Activated T-cell treated with anti-CD3 and anti-CD28 coated beads, Interleukin-2, amount 50 U/mL, for 24 hours (primary cell): ENCODE measurements around the gene PPP2R2D.
"Not testable (repeated sequence)": the region's sequence is repeated elsewhere in the genome, so short reads cannot be mapped to it uniquely, and the experiment has no call there.

ENCODE experiments used
- DNase-seq: peaks from one replicate; pipeline ENCODE4 v3.0.0-alpha.2; 2020
- H3K27ac Mint-ChIP-seq: 2 replicates; pipeline ENCODE4 v1.8.0; 2020; ENCODE audit warnings: mild to moderate bottlenecking, mixed read lengths
- H3K27me3 Mint-ChIP-seq: 2 replicates; pipeline ENCODE4 v1.8.0; 2020; ENCODE audit warnings: mixed read lengths
- H3K36me3 Mint-ChIP-seq: 2 replicates; pipeline ENCODE4 v1.8.0; 2020; ENCODE audit warnings: low read depth, mixed read lengths
- H3K4me1 Mint-ChIP-seq: 2 replicates; pipeline ENCODE4 v1.8.0; 2020; ENCODE audit warnings: low read depth, mixed read lengths
- H3K4me3 Mint-ChIP-seq: 2 replicates; pipeline ENCODE4 v1.8.0; 2020; ENCODE audit warnings: mild to moderate bottlenecking, moderate library complexity, mixed read lengths
- H3K9me3 Mint-ChIP-seq: 2 replicates; pipeline ENCODE4 v1.8.0; 2020; ENCODE audit warnings: mixed read lengths

PPP2R2D gene

DNA sequence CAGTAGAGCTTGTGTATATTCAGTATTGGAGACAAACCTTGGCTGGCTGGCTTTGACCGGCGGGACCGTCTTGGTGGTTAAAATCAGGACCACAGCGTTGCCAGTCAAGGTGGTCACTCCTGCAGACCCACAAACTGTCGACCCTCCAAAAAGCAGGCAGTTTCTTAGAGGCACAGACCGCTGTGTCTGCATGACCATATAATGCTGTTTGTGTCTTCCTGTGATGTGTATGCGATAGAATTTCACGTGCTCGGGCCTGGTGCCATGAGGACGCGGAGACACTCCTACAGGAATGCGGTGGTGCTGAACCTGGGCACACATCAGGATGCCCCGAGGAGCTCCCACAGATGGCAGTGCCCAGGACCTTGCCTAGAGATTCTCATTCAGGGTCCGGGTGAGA lies 46.1 kb downstream of the PPP2R2D start:
- Mint-ChIP-seq H3K4me3 (no peak overlapping the region), H3K4me1 (peaks cover 4% of the 10 kb centered on the region), H3K9me3 (no peaks in the 10 kb centered on the region), H3K27ac (no peak overlapping the region), H3K36me3 (peaks cover 92% of the 10 kb centered on the region), H3K27me3 (no peaks in the 10 kb centered on the region)
- peak; percentile 11 for DNase-seq

DNA sequence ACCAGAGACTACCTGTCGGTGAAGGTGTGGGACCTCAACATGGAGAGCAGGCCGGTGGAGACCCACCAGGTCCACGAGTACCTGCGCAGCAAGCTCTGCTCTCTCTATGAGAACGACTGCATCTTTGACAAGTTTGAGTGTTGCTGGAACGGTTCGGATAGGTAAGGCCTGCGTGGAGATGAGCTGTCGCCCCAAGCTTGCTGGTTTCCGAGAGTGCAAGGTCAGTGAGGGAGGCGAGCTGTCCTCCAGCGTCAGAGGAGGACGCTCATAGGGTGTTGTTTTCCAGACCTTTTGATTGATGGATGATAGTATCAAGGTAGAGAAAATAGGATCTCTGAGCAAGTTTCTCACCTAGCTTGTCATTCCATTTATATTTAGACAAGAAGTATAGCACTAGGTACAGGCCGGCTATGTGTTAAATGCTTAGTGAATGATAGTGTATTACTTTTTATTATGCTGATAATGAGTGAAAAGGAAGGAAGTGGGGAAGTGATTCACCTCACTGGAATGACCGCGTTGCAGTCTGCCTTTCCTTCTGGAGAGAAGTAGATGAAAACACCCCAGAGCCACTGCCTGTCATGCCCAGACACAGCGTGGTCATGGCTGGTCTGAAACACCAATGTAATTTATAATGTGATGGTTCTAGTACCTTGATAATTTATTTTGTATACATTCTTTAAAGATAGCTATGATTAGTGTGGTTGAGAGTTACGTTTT lies 47.0 kb downstream of the PPP2R2D start:
- H3K27ac Mint-ChIP-seq = no peak overlapping the region
- peaks cover 4% of the 10 kb centered on the region for H3K4me1 Mint-ChIP-seq
- peak; percentile 21 for DNase-seq
- H3K27me3 Mint-ChIP-seq = no peaks in the 10 kb centered on the region
- H3K4me3 Mint-ChIP-seq = no peak overlapping the region
- no peaks in the 10 kb centered on the region for H3K9me3 Mint-ChIP-seq
- peaks cover 85% of the 10 kb centered on the region for H3K36me3 Mint-ChIP-seq

DNA sequence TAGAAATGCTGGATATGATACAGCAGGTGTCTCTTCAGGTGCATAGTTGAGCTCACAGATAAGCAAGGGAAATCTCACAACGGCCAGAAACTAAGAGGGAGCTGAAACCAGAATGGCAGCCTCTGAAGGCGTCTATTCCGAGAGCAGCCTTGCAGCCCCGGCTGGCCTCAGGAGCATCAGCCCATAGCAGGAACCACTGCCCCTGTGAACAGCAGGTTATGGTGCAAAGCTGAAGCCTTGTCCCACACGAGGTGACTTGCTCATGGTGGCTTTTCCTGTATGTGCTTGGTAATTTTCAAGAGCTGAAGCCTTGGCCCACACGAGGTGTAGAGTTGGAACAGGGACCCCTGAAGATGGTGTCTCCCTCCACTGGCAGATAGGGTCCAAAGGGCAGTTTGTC lies 47.7 kb downstream of the PPP2R2D start:
- H3K4me1 Mint-ChIP-seq = peaks cover 4% of the 10 kb centered on the region
- H3K9me3 Mint-ChIP-seq = no peaks in the 10 kb centered on the region
- no peaks in the 10 kb centered on the region for H3K27me3 Mint-ChIP-seq
- DNase-seq = peak; percentile 16
- H3K36me3 Mint-ChIP-seq = peaks cover 83% of the 10 kb centered on the region
- no peak overlapping the region for H3K27ac Mint-ChIP-seq
- no peak overlapping the region for H3K4me3 Mint-ChIP-seq

DNA sequence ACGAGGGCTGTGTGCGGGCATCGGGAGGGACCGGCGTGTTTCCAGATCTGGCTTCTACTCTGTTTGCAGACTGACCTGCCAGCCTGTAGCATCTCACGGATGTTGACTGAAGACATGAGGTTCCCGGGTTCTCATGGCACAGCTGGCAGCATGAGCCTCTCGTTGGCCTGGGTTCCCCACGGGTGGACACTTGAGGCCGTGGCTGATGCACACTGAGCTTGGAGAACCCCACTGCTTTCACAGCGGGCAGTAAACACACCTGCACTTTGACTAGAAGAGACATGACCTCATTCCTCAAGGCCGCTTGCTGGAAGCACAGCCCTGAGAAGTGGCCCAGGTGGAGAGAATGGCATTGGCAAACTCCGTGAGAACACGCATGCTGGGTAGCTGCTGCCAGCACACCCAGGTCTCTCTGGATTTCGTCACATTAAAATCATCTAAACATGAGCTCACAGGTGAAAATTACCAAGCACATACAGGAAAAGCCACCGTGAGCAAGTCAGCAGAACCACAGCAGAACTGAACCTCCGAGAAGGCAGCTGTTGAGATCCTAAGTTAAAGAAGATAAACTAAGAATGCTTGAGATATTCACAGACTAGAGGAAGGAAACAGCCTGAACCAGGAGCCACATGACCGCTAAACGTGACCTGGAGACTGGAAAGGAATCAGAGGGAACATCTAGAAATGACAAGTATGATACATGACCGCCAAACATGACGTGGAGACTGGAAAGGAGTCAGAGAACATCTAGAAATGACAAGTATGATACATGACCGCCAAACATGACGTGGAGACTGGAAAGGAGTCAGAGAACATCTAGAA lies 48.4 kb downstream of the PPP2R2D start:
- Mint-ChIP-seq H3K27me3 (no peaks in the 10 kb centered on the region), H3K9me3 (no peaks in the 10 kb centered on the region), H3K4me3 (no peak overlapping the region), H3K27ac (no peak overlapping the region), H3K36me3 (peaks cover 83% of the 10 kb centered on the region), H3K4me1 (peaks cover 4% of the 10 kb centered on the region)
- DNase-seq = no peak

DNA sequence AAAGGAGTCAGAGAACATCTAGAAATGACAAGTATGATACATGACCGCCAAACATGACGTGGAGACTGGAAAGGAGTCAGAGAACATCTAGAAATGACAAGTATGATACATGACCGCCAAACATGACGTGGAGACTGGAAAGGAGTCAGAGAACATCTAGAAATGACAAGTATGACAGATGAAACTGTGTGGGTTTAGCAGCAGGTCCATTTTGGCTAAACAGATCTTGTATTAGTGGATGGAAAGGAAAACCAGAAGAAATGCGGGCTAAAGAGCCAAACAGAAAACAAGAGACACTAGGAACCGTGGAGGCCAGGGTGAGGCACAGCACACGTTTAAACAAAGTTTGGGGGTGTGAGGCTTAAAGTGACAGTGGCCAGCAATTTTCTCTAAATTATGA lies 49.1 kb downstream of the PPP2R2D start:
- H3K4me1 Mint-ChIP-seq, DNase-seq, H3K9me3 Mint-ChIP-seq, H3K4me3 Mint-ChIP-seq, H3K27me3 Mint-ChIP-seq: not testable (repeated sequence)
- peak overlapping the region; percentile 52 for H3K27ac Mint-ChIP-seq
- H3K36me3 Mint-ChIP-seq = peaks cover 83% of the 10 kb centered on the region

DNA sequence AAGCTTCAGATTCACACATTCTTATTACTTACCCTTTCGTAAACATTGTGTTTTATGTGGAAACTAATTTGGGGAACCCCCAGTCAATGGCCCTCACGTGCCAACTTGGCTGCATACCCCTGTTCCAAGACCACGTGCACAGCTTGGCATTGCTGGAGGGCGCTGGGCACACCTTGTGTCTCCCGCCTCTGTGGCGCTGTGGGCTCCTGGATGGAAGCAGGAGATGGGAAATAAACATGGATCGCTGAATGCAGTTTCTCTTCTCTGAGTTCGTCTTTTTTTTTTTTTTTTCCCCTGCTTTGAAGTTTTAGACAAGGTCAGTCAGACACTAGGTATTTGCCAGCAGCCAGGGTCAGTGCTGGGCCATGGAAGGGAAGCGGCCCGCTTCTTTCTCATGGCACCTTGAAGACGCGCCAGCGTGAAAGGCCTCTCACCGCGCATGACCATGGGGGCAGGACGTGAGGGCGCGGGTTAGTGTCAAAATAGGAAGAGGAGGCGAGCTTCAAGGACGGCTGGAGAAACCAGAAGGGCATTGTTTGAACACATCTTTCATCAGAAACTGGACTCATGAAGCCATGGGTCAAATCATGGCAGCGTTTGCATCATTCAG lies 53.7 kb downstream of the PPP2R2D start:
- H3K27me3 Mint-ChIP-seq = no peaks in the 10 kb centered on the region
- no peaks in the 10 kb centered on the region for H3K9me3 Mint-ChIP-seq
- no peak overlapping the region for H3K4me3 Mint-ChIP-seq
- DNase-seq = no peak
- H3K27ac Mint-ChIP-seq = no peak overlapping the region
- peaks cover 73% of the 10 kb centered on the region for H3K36me3 Mint-ChIP-seq
- H3K4me1 Mint-ChIP-seq = no peaks in the 10 kb centered on the region

DNA sequence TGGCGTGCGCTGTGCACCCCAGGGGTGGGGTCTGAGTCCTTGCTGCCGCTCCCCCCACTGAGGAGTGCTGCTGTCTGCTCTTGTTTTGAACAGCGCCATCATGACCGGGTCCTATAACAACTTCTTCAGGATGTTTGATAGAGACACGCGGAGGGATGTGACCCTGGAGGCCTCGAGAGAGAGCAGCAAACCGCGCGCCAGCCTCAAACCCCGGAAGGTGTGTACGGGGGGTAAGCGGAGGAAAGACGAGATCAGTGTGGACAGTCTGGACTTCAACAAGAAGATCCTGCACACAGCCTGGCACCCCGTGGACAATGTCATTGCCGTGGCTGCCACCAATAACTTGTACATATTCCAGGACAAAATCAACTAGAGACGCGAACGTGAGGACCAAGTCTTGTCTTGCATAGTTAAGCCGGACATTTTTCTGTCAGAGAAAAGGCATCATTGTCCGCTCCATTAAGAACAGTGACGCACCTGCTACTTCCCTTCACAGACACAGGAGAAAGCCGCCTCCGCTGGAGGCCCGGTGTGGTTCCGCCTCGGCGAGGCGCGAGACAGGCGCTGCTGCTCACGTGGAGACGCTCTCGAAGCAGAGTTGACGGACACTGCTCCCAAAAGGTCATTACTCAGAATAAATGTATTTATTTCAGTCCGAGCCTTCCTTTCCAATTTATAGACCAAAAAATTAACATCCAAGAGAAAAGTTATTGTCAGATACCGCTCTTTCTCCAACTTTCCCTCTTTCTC lies 55.0 kb downstream of the PPP2R2D start:
- no peaks in the 10 kb centered on the region for H3K9me3 Mint-ChIP-seq
- H3K27me3 Mint-ChIP-seq = no peaks in the 10 kb centered on the region
- no peak overlapping the region for H3K4me3 Mint-ChIP-seq
- peak overlapping the region; percentile 61 for H3K27ac Mint-ChIP-seq
- H3K4me1 Mint-ChIP-seq = no peaks in the 10 kb centered on the region
- peaks cover 76% of the 10 kb centered on the region for H3K36me3 Mint-ChIP-seq
- DNase-seq = no peak

DNA sequence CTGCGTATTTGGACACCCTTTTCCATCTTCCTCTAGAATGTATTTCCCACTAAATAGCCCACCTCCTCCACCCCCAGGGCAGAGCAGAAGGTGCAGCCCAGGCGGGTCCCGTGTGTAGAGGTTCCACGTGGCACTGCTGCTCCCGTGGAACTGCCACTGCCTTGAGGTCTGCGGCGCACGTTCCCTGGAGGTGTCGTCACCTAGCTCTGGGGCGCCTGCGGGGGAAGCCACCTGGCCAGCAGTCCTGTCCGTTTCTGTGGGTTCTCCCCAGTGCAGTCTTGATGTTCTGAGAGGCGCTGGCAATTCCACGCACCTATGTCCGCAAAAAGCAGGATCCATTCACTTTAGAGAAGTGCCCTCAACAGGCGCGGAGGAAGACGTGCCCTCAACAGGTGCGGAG lies 59.0 kb downstream of the PPP2R2D start:
- Mint-ChIP-seq H3K27ac (no peak overlapping the region), H3K9me3 (no peaks in the 10 kb centered on the region), H3K36me3 (peaks cover 82% of the 10 kb centered on the region), H3K27me3 (no peaks in the 10 kb centered on the region), H3K4me3 (no peak overlapping the region), H3K4me1 (peaks cover 13% of the 10 kb centered on the region)
- no peak for DNase-seq

DNA sequence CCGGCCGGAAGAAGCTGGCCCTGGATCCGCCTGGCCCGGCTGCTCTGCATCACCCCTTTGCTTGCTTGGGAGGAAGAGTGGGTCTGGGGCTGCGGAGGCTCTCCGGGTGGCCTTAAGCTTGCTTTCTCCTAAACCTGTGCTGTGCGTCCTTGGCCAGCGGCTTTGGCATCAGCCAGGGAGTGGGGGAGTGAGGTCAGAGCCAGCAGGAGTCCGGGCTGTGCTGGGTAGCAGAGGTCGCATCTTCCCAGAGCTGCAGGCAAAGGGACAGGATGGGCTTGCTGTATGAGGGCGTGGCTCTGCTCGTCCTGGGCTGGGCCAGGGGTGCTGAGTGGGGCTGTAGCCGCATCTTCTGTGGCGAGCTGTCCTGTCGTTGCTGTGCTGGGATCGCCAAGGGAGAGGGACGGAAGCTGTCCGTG lies 59.8 kb downstream of the PPP2R2D start:
- H3K4me1 Mint-ChIP-seq = peaks cover 18% of the 10 kb centered on the region
- no peaks in the 10 kb centered on the region for H3K9me3 Mint-ChIP-seq
- peaks cover 82% of the 10 kb centered on the region for H3K36me3 Mint-ChIP-seq
- H3K4me3 Mint-ChIP-seq = no peak overlapping the region
- H3K27me3 Mint-ChIP-seq = no peaks in the 10 kb centered on the region
- DNase-seq = no peak
- H3K27ac Mint-ChIP-seq = no peak overlapping the region

DNA sequence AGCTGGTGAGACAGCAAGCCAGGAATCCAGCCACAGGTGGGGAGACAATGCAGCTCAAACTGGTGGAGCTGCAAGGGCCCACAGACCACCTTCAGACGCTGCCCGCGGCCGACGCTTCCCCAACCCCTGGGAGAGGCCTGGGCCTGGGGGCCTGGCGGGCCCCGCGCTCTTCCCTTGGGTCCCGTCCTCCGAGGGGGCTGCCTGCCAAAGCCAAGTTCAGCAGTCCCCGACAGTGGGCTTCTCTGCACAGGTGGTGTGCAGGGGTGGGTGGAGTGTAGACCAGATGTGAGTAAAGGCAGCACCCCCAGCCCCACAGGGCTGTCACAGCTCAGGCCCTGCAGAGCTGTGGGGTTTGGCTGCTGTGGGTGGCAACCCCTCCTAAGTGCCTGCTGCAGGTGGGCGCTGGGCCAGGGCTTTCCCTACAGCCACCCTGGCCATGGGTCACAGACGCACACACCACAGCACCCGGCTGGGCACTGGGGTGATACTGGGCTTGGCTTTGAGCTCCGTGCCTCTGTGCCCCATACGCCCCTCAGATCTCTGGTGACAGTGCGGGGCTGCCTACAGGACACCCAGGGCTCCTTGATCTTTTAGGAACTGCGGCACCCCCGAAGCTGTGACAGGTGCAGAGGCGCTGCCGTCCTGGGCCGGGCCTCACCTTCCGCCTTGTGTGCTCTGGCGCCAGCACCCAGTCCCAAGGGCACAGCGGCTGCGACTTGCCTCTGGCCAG lies 60.4 kb downstream of the PPP2R2D start:
- peaks cover 22% of the 10 kb centered on the region for H3K4me1 Mint-ChIP-seq
- peaks cover 82% of the 10 kb centered on the region for H3K36me3 Mint-ChIP-seq
- H3K27ac Mint-ChIP-seq = no peak overlapping the region
- H3K4me3 Mint-ChIP-seq = no peak overlapping the region
- DNase-seq = no peak
- H3K9me3 Mint-ChIP-seq = no peaks in the 10 kb centered on the region
- H3K27me3 Mint-ChIP-seq = no peaks in the 10 kb centered on the region

DNA sequence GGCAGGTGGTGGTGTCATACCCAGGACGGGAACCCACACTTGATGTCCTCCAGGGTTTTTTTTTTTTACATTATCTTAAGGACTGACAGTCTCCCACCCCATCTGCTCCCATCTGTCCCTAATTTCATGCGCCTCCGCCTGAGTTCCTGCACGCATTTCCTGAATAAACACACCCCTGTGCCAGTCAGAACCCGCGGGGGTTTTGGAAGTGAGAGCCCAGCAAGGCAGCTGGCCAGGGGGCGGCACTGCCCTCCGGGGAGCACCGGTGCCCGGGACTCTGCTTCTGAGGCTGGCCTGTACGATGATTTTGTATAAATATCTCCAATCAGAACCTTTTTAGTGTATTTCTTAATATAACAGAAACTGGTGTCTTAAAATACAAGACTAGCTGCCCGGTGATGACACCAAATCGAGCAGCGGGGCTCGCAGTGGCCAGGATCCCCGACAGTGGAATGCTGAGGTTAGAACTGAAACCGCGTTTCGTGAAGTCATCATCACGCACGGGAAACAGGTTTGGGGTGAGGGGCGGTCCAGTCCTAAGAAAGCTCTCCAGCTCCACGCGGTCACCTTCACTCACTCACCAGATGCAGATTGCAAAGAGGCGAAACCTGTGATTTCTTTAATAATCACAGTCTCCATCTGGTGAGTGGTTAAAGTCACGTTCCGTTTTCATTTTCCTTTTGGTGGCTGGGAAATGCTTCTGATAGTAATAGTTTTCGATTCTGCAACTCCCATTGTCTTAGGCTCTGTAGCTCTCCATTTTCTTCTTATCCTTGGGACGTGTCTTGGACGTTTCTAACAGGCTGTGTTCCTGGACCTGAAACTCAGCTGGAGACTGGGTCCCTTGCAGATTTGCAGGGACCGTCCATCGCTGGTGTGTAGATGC lies 61.2 kb downstream of the PPP2R2D start:
- no peak for DNase-seq
- no peaks in the 10 kb centered on the region for H3K9me3 Mint-ChIP-seq

DNA sequence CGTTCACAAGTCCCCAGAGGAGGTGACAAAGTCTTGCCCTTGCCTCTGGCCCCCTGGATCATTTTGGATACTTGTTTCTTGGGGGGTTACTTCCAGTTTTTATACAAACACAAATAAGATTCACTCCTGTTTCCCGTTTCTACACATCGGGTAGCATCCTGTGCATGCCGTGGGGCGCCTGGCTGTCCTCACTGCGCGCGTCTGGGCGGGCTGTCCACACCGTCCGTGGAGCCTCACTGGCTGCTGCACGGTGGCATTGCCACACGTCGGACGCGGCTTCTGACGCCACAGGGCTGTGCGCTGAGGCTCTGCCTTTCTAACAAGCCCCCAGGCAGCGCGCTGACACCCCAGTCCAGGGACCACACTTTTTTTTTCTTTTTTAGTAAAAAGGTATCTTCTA lies 62.5 kb downstream of the PPP2R2D start:
- Mint-ChIP-seq H3K27me3 (no peaks in the 10 kb centered on the region), H3K4me1 (peaks cover 22% of the 10 kb centered on the region), H3K4me3 (no peak overlapping the region), H3K27ac (no peak overlapping the region), H3K36me3 (peaks cover 80% of the 10 kb centered on the region), H3K9me3 (no peaks in the 10 kb centered on the region)
- DNase-seq = peak; percentile 21

More for the DNA sequence above, 61.2 kb downstream of the PPP2R2D start:
- H3K27me3 Mint-ChIP-seq = no peaks in the 10 kb centered on the region
- H3K27ac Mint-ChIP-seq = no peak overlapping the region
- no peak overlapping the region for H3K4me3 Mint-ChIP-seq
- H3K36me3 Mint-ChIP-seq = peaks cover 82% of the 10 kb centered on the region
- peaks cover 22% of the 10 kb centered on the region for H3K4me1 Mint-ChIP-seq

DNA sequence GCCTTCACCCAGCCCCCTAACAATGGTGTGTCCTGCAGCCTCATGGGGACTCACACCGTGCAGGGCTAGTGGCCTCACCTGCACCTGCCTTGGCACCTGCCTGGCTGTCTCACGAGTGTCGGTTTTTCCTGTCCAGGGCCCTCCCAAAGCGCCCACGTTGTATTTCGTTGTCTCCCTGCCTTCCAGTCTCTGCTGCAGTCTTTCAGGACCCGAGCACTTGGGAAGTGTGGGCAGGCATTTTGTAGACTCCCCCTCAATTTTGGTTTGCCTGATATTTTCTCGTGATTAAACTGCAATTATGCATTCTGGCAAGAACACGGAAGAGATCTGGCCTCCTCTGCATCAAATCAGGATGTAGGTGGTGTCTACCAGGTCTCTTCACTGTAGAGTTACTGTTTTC lies 63.0 kb downstream of the PPP2R2D start:
- Mint-ChIP-seq H3K36me3 (peaks cover 84% of the 10 kb centered on the region), H3K9me3 (no peaks in the 10 kb centered on the region), H3K27me3 (no peaks in the 10 kb centered on the region), H3K4me1 (peaks cover 22% of the 10 kb centered on the region), H3K4me3 (no peak overlapping the region), H3K27ac (no peak overlapping the region)
- DNase-seq = peak; percentile 25
